Ovary (tissue), 9 donors: ENCODE results near the gene NEMP2. TPM values are rescaled to one million over a fixed set of nuclear protein-coding genes. Genes with fewer than 3 reads are reported as not detected.
"Not testable (repeated sequence)": the region's sequence is repeated elsewhere in the genome, so short reads cannot be mapped to it uniquely, and the experiment has no call there.

ENCODE experiments used
- DNase-seq, 5 donors: peaks; one replicate each; pipeline ENCODE4 v3.0.0-alpha.2; 2019 to 2020
- H3K27ac ChIP-seq, 2 donors: fragments of 200-600 bp; one replicate each; pipeline versions ENCODE4 v1.5.1 to v1.8.0; 2019 to 2022
- H3K27me3 ChIP-seq: fragments of 200-600 bp; one replicate; pipeline ENCODE4 v1.8.0; 2022
- H3K36me3 ChIP-seq: fragments of 200-600 bp; sonication (generic); one replicate; pipeline ENCODE4 v1.5.1; 2019
- H3K4me1 ChIP-seq: one replicate; pipeline ENCODE4 v1.8.1; 2013; ENCODE audit warnings: mild to moderate bottlenecking, moderate library complexity; ENCODE audit not compliant: insufficient read depth
- H3K4me3 ChIP-seq: fragments of 200-600 bp; sonication (generic); one replicate; pipeline ENCODE4 v1.5.1; 2017
- H3K9me3 ChIP-seq, 2 donors: fragments of 200-600 bp in 1 of 2; sonication (generic) in 1 of 2; one replicate each; pipeline versions ENCODE4 v1.5.1 to v1.8.1; 2013 to 2019; ENCODE audit warnings: mild to moderate bottlenecking in 1 of 2, moderate library complexity in 1 of 2
- EP300 ChIP-seq: sonication (generic); formaldehyde crosslinking; IDR thresholded peaks from one replicate; pipeline ENCODE4 v1.6.1; 2017; ENCODE audit warnings: antibody characterized with exemption
- POLR2A ChIP-seq: fragments of 450-650 bp; IDR thresholded peaks from one replicate; pipeline ENCODE4 v1.6.1; 2017; ENCODE audit warnings: antibody characterized with exemption, mild to moderate bottlenecking, moderate library complexity
- WGBS, 3 donors: extraction: QIAGEN DNeasy Blood & Tissue Kit in 1 of 3; methylation state at CpG; one replicate each; pipeline versions ENCODE4 v1.1.5 to v1.1.7; 2013 to 2017; 5-methylcytosine and 5-hydroxymethylcytosine counted together
- intact Hi-C, 4 donors: fragments of 100-400 bp; cut with DNase I; formaldehyde crosslinking; loops; one replicate each; pipeline versions ENCODE4 v1.11.0 to v1.15.1; 2022 to 2023
- polyA plus RNA-seq, 2 donors: library from polyadenylated mRNA; stranded (reverse); fragments of 200-250 nt in 1 of 2; fragments of 350-450 nt in 1 of 2; fragmentation: Illumina TruSeq in 1 of 2; extraction: RNeasy Lipid Tissue Mini Kit (QIAGEN cat#74804) in 1 of 2; gene quantifications; one replicate each; pipeline ENCODE4 v1.2.3, GENCODE V29; 2013 to 2014
- total RNA-seq, 7 donors: library from RNA; depleted of rRNA in 2 of 7; stranded (reverse); fragments of >200 nt in 2 of 7; fragmentation: NEBNext Ultra II Directional in 3 of 7; extraction: Animal tissue kit (Norgen Biotek cat#: 25700) in 3 of 7; gene quantifications; one replicate each; pipeline versions ENCODE4 v1.1.0 to v1.2.4, GENCODE V29; 2016 to 2023
- TF ChIP-seq, protein P1 (sequence below), 3 donors: fragments of 450-650 bp in 2 of 3; fragments of 200-600 bp in 1 of 3; IDR thresholded peaks; one replicate each; pipeline versions ENCODE4 v1.5.1 to v1.8.0; 2016 to 2022; ENCODE audit warnings: antibody characterized with exemption in 3 of 3, mild to moderate bottlenecking in 1 of 3
- donor health status: DM: no; HTN: no; CAD: no; lungs with moderate emphysema.
- donor health status: DM: no; HTN: no; CAD: no.
- donor health status: Bipolar disorder and iron deficiency.
- donor health status: DM: yes; HTN: yes; CAD: no.
- donor health status: DM: no; HTN: no; CAD: no.
- donor health status: DM: yes; HTN: yes; CAD: no.

Gene NEMP2
- total and polyA plus RNA-seq, 9 donors, result 1.4 to 6.4 (median 4.5) TPM

DNA sequence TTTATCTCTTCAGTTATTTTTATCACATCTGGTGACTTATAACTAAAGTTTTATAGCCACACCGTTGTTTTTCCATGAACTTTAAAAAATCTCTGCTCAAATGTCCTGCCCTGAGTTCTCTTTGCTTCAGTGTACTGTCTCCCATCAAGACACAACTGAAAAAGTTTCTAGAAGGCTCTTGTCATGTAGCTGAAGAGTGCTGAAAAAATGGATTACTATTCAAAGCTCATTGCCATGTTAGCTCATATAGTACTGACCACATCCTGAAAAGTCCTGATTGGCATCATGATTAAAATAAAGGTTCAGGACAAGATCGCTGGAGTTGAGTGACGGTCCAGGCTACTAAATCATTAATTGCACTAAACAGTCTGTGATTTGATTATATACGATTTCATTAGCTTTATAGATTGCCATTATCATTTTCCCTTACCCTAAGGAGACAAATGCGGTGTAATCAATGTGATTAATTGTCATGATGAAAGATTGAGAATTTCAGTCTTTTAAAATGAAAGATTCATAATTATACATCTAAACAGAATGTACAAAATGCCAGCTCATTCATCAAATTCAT lies 64.2 kb downstream of the NEMP2 start:
- DNase-seq, result no peak
- H3K9me3 ChIP-seq, result no peaks in the 10 kb centered on the region
- H3K4me3 ChIP-seq, result no peak overlapping the region
- no peaks in the 10 kb centered on the region for H3K36me3 ChIP-seq
- intact Hi-C loops, result no loop called here
- 73 to 76% (median 75%) methylated on average over 5 of the region's 5 CpGs for WGBS, 3 donors
- H3K27me3 ChIP-seq, result no peaks in the 10 kb centered on the region
- peak overlapping the region in 1 of 2 donors; percentile 62 for H3K27ac ChIP-seq
- no peak for TF ChIP-seq EP300
- TF ChIP-seq POLR2A, result no peak
- TF ChIP-seq, protein P1, sequence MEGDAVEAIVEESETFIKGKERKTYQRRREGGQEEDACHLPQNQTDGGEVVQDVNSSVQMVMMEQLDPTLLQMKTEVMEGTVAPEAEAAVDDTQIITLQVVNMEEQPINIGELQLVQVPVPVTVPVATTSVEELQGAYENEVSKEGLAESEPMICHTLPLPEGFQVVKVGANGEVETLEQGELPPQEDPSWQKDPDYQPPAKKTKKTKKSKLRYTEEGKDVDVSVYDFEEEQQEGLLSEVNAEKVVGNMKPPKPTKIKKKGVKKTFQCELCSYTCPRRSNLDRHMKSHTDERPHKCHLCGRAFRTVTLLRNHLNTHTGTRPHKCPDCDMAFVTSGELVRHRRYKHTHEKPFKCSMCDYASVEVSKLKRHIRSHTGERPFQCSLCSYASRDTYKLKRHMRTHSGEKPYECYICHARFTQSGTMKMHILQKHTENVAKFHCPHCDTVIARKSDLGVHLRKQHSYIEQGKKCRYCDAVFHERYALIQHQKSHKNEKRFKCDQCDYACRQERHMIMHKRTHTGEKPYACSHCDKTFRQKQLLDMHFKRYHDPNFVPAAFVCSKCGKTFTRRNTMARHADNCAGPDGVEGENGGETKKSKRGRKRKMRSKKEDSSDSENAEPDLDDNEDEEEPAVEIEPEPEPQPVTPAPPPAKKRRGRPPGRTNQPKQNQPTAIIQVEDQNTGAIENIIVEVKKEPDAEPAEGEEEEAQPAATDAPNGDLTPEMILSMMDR (IDR thresholded peaks at IDR 0.05), result no peak
- peaks cover 16% of the 10 kb centered on the region for H3K4me1 ChIP-seq

DNA sequence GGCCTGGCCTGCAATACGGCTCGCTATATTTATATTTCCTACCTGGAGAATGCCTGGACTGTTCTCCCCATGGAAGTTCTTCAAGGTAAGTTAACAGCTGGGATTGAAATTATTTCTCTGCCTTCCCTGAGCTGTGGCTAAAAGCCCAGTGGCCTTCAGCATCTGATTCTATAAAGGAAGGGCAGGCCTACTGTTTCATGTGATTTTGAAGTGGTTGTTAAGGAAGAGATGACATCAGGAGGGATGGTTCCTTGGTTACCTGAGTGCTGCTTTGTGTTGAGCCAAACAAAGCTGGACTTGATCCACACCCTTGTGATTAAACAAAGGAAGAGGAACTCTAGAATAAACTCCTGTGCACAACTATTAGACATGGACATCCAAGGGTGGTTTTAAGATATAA lies 64.8 kb downstream of the NEMP2 start:
- DNase-seq, result peak in 1 of 5 donors; percentile 21
- Histone ChIP-seq H3K27me3 (no peaks in the 10 kb centered on the region), H3K4me3 (no peak overlapping the region), H3K27ac (peak overlapping the region in 1 of 2 donors; percentile 62), H3K9me3 (no peaks in the 10 kb centered on the region), H3K36me3 (no peaks in the 10 kb centered on the region), H3K4me1 (peaks cover 16% of the 10 kb centered on the region)
- WGBS, 3 donors, result 43 to 57% (median 53%) methylated on average over 2 of the region's 2 CpGs
- no peak for TF ChIP-seq EP300
- intact Hi-C loops, result no loop called here

DNA sequence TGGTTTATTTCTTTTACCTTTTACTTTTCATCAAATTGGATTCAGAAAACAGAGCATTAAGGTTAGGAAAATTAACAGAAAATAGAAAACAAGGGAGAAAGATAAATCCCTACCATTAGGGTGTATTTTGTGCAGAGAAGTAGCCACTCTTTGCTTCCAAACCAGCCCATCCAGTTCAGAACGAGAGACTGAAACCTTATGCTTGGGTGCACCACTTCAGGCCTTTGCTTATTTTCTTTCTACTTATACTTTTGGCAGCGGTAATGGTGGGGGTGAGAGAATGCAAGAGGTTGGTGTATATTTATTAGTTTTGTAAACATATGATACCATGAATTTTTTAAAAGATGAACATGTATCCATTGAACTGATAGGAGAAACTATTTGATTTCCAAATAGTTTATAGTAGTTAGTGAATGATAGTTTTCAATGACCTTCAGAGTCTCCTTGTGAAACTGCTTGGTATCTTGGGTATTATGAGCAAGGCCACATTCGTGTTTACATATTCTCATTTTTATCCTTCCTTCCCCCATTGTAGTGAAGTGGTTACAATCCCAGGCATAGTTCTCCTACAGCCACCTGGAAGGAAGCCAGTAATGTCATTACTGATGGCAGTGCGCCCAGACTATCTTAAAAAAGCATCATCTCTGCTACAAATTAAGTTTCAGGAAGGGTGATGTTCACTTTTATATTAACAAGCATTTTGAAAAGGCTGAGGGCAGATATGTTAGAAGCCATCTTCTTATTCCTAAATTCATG lies 65.5 kb downstream of the NEMP2 start:
- H3K4me3 ChIP-seq, result no peak overlapping the region
- peaks cover 16% of the 10 kb centered on the region for H3K4me1 ChIP-seq
- no peaks in the 10 kb centered on the region for H3K9me3 ChIP-seq
- peak; percentile 64 to 76 (median 74) for DNase-seq
- peak overlapping the region in 1 of 2 donors; percentile 62 for H3K27ac ChIP-seq
- no peaks in the 10 kb centered on the region for H3K27me3 ChIP-seq
- TF ChIP-seq, protein P1 (IDR thresholded peaks at IDR 0.05), result no peak
- TF ChIP-seq POLR2A (no peak), EP300 (no peak)
- WGBS, 3 donors, result 2 to 9% (median 5%) methylated on average over 4 of the region's 4 CpGs
- intact Hi-C loops, result no loop called here
- no peaks in the 10 kb centered on the region for H3K36me3 ChIP-seq

DNA sequence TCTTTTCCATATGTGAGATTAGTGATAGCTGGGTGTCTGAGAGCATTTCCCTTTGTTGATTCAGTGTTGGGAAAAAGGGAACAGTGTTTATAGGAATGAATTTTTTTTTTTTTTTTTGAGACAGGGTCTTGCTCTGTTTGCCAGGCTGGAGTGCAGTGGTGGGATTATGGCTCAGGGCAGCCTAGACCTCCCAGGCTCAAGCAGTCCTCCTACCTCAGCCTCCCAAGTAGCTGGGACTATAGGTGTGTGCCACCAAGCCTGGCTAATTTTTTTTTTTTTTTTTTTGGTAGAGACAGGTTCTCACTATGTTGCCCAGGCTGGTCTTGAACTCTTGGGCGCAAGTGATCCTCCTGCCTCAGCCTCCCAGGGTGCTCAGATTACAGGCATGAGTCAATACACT lies 66.2 kb downstream of the NEMP2 start:
- H3K9me3 ChIP-seq, H3K27me3 ChIP-seq, DNase-seq, H3K4me3 ChIP-seq, intact Hi-C loops, H3K36me3 ChIP-seq: not testable (repeated sequence)
- Histone ChIP-seq H3K27ac (peak overlapping the region in 1 of 2 donors; percentile 62), H3K4me1 (peaks cover 16% of the 10 kb centered on the region)
- 51 to 80% (median 63%) methylated on average over 1 of the region's 1 CpG for WGBS, 3 donors

DNA sequence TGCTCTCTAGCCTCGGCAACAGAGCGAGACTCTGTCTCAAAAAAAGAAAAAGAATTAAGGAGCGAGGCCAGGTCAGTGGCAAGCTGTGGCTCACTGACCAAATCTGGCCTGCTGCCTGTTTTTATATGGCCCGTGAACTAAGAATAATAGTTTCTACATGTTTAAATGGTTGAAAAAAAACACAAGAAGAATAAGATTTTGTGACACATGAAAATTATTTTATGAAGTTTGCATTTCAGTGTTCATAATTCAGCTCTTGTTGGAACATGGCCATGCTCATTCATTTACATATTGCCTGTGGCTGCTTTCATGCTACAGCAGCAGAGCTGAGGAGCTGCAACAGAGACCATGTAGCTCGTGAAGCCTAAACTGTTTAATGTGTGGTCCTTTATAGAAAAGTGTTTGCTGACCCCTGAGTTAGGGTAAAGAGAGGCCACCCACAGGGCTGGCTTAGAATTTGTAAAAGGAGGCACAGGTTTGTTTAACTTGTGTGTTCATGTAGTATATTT lies 66.9 kb downstream of the NEMP2 start:
- Histone ChIP-seq H3K4me3 (no peak overlapping the region), H3K9me3 (no peaks in the 10 kb centered on the region), H3K27ac (peak overlapping the region; percentile 18 to 62), H3K27me3 (no peaks in the 10 kb centered on the region), H3K4me1 (peaks cover 16% of the 10 kb centered on the region), H3K36me3 (no peaks in the 10 kb centered on the region)
- TF ChIP-seq, protein P1 (IDR thresholded peaks at IDR 0.05), result no peak
- no peak for TF ChIP-seq EP300
- no peak for TF ChIP-seq POLR2A
- intact Hi-C loops, result no loop called here
- WGBS, 3 donors, result 6 to 10% (median 8%) methylated on average over 5 of the region's 5 CpGs
- peak in 2 of 5 donors; percentile 21 to 40 for DNase-seq
